GOT3 (cell line): Measurements from ENCODE around the gene TRPC3.

ENCODE experiments used
- DNase-seq: peaks from one replicate; lab custom pipeline; 2025; ENCODE audit warnings: mixed read lengths; lab: John Stamatoyannopoulos, UW

Gene TRPC3

DNA sequence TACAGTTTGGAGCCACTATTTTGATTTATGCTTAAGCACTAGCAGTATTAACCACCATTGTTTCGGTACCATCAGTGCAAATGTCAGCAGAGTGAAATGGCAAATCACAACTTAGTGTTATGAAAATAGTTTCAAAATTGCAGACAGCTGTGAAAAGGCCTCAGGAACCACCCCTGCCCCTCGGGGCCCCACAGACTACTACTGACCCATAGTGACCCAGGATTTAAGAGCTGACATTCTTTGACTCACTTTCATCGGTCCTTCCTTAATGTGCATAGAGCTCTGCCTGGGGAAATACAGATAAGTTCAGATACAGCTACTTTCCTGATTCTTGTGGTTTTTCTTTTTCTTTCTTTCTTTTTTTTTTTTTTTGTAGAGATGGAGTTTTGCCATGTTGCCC is 78.3 kb downstream of the TRPC3 start:
- no peak for DNase-seq

- DNase-seq = peak; percentile 73
These were observed 81.7 kb downstream of the TRPC3 start, which contains the start of gene BBS7 for GRCh38 chr4:121869841-121870822. TSS of gene BBS7 (minus strand) at chr4:121870474. CDS start at chr4:121870313, 161 bp downstream.

DNA sequence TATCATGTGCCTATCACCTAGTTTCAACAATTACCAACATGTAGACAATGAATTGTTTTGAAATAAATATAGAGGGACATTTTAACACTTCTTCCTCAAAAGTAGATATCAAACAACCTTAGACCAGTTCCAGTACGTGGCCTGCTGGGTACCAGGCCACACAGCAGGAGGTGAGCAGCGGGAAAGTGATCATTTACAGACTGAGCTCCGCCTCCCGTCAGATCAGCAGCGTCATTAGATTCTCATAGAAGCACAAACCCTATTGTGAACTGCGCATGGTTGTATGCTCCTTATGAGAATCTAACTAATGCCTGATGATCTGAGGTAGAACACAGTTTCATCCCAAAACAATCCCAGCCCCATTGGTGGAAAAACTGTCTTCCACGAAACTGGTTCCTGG is 88.1 kb downstream of the TRPC3 start:
- no peak for DNase-seq

DNA sequence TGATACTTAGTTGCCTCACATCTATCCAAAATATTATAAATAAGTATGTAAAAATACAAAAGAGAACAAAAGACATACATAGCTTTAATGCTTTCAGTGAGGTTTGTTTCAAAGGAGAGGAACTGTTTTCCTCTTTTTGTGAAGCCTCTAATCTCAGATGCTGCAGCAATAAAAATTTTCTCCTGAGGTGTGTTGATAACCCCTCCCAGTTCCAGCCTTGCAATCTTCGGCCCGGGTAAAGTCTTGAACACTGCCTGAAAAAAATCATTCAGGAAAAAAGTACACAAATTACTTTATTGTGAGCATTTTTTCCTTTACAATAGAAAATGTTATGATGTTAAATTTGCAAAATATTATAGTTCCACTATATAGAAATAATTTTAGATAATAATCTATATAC is 90.4 kb downstream of the TRPC3 start:
- no peak for DNase-seq

DNA sequence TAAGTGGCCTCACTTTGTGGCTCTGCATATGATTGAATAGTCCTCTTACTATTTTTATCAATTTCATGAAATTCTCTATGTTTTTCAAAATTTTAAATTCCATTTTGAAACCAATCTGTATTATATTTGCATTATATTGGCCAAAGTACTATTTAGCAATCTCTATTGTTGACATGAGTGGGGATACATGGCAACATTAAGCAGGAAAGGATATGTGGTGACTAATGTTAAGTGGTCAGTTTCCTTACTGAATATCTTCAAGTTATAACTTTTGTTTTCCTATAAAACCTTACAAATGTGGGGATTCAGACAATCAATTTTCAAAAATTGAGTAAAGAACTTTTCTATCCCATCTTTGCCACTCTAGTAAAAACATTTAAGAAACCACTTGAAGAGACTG is 91.7 kb downstream of the TRPC3 start:
- DNase-seq = no peak

DNA sequence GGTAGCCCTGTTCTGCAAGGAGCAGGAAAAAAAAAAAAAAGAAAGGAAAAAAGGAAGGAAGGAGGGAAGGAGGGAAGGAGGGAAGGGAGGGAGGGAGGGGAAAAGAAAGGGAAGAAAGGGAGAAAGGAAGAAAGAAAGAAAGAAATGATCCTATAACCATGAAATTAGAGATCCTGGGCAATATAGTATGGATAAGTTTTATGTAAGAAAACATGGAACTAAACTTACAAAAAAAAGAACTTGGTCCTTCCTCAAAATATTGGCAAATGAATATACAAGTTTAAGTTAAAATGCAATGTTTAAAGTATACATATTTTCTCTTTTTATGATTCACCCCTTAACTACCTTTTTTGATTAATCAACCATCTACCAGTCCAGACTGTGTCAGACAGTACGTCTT is 100.5 kb downstream of the TRPC3 start:
- DNase-seq = no peak

- no peak for DNase-seq
These were observed 105.2 kb downstream of the TRPC3 start for GRCh38 chr4:121846662-121847061.

DNA sequence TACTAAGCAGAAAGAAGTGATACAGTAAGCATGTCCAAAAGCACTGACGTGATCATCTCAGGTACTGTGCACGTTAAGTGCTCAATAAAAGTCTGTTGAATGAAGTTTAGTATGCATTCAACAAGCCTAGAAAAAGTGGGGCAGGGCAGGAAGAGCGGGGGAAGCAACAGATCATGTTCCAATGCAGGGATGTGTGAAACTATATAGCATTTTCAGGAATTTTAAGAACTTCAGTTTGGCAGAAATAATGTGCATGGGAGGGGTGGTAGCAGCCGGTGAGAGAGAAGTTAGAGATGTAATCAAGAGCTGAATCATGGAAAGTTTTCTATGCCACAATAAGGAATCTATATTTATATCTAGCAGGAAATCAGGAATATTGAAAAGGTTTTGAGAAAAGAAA is 109.0 kb downstream of the TRPC3 start:
- DNase-seq = no peak

DNA sequence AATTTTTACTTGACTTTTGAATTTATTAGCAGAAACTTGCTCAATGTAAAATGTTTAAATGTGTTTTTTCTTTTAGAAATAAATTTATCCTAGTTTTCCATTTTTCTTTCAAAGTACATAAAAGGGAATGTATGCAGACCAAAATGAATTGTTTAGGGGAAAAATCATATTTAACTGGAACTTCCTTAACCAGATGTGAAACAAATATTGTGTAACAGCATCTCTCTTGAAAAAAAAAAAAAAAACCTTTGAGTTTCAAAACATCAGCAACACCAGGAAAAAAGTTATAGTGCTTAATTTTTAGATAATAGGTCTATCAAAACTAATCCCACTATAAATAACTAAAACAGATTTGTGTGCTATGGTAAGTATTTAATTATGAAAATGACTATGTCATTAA is 113.7 kb downstream of the TRPC3 start:
- no peak for DNase-seq

DNA sequence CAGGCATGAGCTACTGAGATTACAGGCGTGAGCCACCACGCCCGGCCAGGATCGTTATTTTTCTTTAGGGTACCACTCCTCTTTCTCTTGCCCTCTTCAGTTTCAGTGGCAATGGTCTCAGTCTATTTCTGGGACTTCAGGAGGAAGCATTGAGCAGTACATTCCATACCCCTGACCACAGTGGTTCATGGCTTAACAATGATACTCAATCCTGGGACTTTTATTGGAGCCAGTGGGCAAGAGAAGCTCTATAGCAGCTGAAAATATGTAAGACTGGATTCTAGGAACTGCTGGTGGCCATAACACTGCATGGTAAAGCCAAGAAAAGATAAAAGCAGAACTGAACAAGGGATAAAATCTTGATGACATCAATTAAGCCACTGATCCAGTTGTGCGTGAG is 122.3 kb downstream of the TRPC3 start:
- DNase-seq = no peak
